HG03025 (cell line): ENCODE data around the gene ZSCAN20.

ENCODE experiments used
- ATAC-seq: cut with Tn5 transposase; IDR thresholded peaks from one replicate; pipeline ENCODE4 v1.9.1; 2021; ENCODE audit warnings: mild to moderate bottlenecking, moderate library complexity; ENCODE audit not compliant: unreplicated experiment, low FRiP score

The ZSCAN20 gene

GRCh38 chr1:33443080-33443704, 29.3 kb upstream of the ZSCAN20 start:
- no peak for ATAC-seq

- ATAC-seq, result no peak
Measured at GRCh38 chr1:33443705-33444180, 28.7 kb upstream of the ZSCAN20 start.

GRCh38 chr1:33445108-33445507, 27.3 kb upstream of the ZSCAN20 start:
- no peak for ATAC-seq

GRCh38 chr1:33446590-33446989, 25.9 kb upstream of the ZSCAN20 start:
- no peak for ATAC-seq

GRCh38 chr1:33454646-33455282, 17.7 kb upstream of the ZSCAN20 start:
- no peak for ATAC-seq

GRCh38 chr1:33455539-33456501, 16.6 kb upstream of the ZSCAN20 start:
- ATAC-seq, result no peak

- no peak for ATAC-seq
Measured at GRCh38 chr1:33456502-33456886, 16.0 kb upstream of the ZSCAN20 start.

GRCh38 chr1:33459691-33460090, 12.8 kb upstream of the ZSCAN20 start:
- no peak for ATAC-seq

- ATAC-seq, result no peak
Measured at GRCh38 chr1:33460144-33460543, 12.3 kb upstream of the ZSCAN20 start.

- no peak for ATAC-seq
Measured at GRCh38 chr1:33460947-33461629, 11.4 kb upstream of the ZSCAN20 start.

GRCh38 chr1:33462405-33463164, 9.9 kb upstream of the ZSCAN20 start:
- no peak for ATAC-seq

- ATAC-seq, result no peak
Measured at GRCh38 chr1:33464552-33464951, 7.9 kb upstream of the ZSCAN20 start.

- no peak for ATAC-seq
Measured at GRCh38 chr1:33465316-33465715, 7.1 kb upstream of the ZSCAN20 start.

- no peak for ATAC-seq
Measured at GRCh38 chr1:33466159-33466558, 6.3 kb upstream of the ZSCAN20 start.

- no peak for ATAC-seq
Measured at GRCh38 chr1:33468011-33468410, 4.4 kb upstream of the ZSCAN20 start.

GRCh38 chr1:33468531-33468930, 3.9 kb upstream of the ZSCAN20 start:
- no peak for ATAC-seq

GRCh38 chr1:33468967-33469366, 3.5 kb upstream of the ZSCAN20 start:
- no peak for ATAC-seq

- ATAC-seq, result no peak
Measured at GRCh38 chr1:33469691-33470090, 2.8 kb upstream of the ZSCAN20 start.

GRCh38 chr1:33470495-33471012, 1.9 kb upstream of the ZSCAN20 start:
- no peak for ATAC-seq

- no peak for ATAC-seq
Measured at GRCh38 chr1:33471416-33471815, 1.0 kb upstream of the ZSCAN20 start.
